Ectodermal cell (in vitro differentiated cells): ENCODE measurements around the gene ADNP2.
"Not testable (repeated sequence)": the region's sequence is repeated elsewhere in the genome, so short reads cannot be mapped to it uniquely, and the experiment has no call there.

Experiments
- H3K27ac ChIP-seq: 2 replicates; pipeline ENCODE4 v1.7.0; 2013; ENCODE audit warnings: mild to moderate bottlenecking, low read depth, low read length; ENCODE audit not compliant: insufficient read depth, poor library complexity, severe bottlenecking
- H3K27me3 ChIP-seq: 2 replicates; pipeline ENCODE4 v1.7.0; 2013; ENCODE audit warnings: mild to moderate bottlenecking, low read length; ENCODE audit not compliant: insufficient read depth, control insufficient read depth, poor library complexity, severe bottlenecking
- H3K36me3 ChIP-seq: one replicate; pipeline ENCODE4 v1.7.0; 2013; ENCODE audit warnings: low read length; ENCODE audit not compliant: control insufficient read depth, insufficient read depth
- H3K4me1 ChIP-seq: one replicate; pipeline ENCODE4 v1.7.0; 2013; ENCODE audit warnings: low read length; ENCODE audit not compliant: control insufficient read depth, insufficient read depth
- H3K4me3 ChIP-seq: 2 replicates; pipeline ENCODE4 v1.7.0; 2013; ENCODE audit warnings: low read depth, low read length, control low read depth; ENCODE audit not compliant: insufficient read depth
- H3K9me3 ChIP-seq: 2 replicates; pipeline ENCODE4 v1.7.0; 2013; ENCODE audit warnings: mild to moderate bottlenecking, low read length, moderate library complexity; ENCODE audit not compliant: control insufficient read depth
- WGBS, 2 experiments: methylation state at CpG; one replicate each; pipeline ENCODE4 v1.1.7; 2013; ENCODE audit warnings: missing lambda C conversion rate in 2 of 2; 5-methylcytosine and 5-hydroxymethylcytosine counted together

ADNP2 gene

DNA sequence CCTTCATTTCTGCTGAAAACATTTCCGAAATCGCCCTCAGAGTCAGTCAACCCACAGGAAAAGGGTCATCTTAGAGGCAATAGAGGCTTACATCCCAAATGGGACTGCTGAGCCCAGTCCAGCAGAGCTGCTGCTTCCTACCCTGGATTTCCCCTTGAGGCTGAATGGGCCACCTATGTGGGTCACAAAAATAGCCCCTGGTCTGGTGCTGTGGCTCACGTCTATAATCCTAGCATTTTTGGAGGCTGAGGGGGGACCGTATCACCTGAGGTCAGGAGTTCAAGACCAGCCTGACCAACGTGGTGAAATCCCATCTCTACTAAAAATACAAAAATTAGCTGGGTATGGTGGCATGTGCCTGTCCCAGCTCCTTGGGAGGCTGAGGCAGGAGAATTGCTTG is 49.3 kb downstream of the ADNP2 start:
- Histone ChIP-seq H3K27me3 (no peaks in the 10 kb centered on the region), H3K9me3 (no peaks in the 10 kb centered on the region), H3K4me3 (no peak overlapping the region), H3K36me3 (no peaks in the 10 kb centered on the region), H3K27ac (no peak overlapping the region), H3K4me1 (no peaks in the 10 kb centered on the region)
- WGBS, 2 experiments, result 90 to 91% methylated on average over 5 of the region's 5 CpGs

DNA sequence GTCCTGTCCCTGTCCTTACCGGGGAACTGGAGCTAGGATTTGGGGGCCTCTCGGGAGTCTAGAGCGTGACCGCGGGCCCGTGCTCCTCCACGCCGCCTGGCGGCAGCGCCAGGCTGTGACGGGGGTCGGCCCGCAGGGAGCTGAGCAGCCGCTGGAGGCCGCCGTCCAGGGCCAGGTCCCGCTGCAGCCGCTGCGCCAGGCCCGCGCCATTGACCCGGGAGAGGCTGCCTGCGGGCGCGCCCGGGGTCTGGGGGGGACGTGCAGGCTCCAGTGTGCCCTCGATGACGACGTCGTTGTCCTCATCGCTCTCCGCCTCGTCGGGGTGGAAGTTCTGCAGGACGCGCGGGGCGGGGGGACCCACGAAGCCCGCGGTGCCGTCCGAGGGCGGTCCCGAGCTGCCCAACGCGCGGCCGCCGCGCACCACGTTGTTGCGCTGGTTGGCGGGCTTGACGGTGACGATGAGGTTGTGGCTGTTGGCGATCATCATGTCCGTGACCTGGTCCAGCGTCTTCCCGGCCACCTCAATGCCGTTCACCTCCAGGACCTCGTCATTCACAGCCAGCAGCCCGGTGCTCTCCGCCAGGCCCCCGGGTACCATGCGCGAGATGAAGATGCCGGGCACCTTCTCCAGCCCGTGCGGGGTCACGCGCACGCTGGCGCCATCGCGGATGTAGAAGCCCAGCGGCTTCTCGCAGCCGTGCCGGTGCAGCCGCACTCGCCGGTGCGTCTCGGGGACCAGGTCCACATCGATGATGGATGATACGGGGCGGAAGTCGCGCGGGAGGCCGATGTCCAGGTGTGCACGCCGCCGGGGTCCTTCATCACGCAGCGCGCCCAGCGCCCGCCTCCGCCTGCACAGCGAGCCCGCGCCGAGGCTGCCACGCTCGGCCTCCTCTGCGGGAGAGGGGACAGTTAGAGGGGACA is 50.9 kb downstream of the ADNP2 start:
- H3K27ac ChIP-seq, result no peak overlapping the region
- no peaks in the 10 kb centered on the region for H3K27me3 ChIP-seq
- no peaks in the 10 kb centered on the region for H3K36me3 ChIP-seq
- H3K4me3 ChIP-seq, result no peak overlapping the region
- H3K9me3 ChIP-seq, result peaks cover 4% of the 10 kb centered on the region
- no peaks in the 10 kb centered on the region for H3K4me1 ChIP-seq
- WGBS, 2 experiments, result 96% methylated on average over 109 of the region's 109 CpGs

DNA sequence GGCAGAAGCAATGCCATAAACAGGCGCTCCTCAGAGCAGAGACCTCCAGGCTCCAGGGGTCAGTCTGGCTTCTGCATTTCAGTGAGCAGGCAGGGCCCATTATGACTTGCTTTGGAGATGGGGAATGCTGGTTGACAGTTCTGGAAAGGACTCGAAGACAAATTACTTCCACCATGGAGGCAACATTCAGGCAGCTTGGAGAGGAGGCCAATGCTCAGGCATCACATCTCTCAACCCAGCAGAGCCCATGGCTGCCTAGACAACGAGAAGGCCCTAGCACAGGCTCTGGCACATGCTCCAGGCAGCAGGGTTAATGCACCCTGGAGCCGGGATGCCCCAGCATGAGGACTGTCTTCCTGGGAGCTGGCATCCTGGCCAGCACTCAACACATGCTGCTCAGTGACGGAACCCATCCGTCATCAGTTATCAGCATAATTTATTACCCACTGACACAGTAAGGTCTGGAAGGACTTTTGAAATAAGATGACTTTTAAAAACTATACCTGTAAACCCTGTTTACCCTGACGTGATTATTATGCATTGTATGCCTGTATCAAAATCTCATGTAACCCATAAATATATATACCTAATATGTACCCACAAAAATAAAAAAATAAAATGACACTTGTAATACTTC is 52.8 kb downstream of the ADNP2 start:
- H3K36me3 ChIP-seq, result no peaks in the 10 kb centered on the region
- H3K4me3 ChIP-seq, result no peak overlapping the region
- H3K27me3 ChIP-seq, result no peaks in the 10 kb centered on the region
- no peaks in the 10 kb centered on the region for H3K4me1 ChIP-seq
- H3K9me3 ChIP-seq, result peaks cover 4% of the 10 kb centered on the region
- 94 to 96% methylated on average over 7 of the region's 7 CpGs for WGBS, 2 experiments
- H3K27ac ChIP-seq, result no peak overlapping the region

DNA sequence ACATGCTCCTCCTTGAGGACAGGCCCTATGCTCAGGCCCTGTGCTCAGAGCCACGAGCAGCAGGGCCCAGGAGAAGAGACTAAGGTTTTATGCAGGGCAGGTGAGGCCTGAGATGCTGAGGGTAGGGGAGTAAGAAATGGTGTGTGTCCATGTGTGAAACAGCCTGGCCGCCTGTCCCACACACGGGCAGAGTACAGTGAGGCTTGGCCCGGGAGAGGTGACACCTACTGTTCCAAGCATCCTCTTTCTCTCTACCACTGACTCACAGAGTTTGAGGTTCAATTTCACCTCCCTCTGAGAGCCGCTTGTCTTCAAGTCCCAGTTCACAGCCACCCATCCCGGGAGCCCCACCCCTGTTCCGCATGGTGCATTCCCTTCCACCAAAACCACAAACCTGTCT is 54.1 kb downstream of the ADNP2 start:
- Histone ChIP-seq H3K27me3 (no peaks in the 10 kb centered on the region), H3K36me3 (no peaks in the 10 kb centered on the region), H3K4me1 (no peaks in the 10 kb centered on the region), H3K9me3 (peaks cover 4% of the 10 kb centered on the region), H3K27ac (no peak overlapping the region), H3K4me3 (no peak overlapping the region)
- 94 to 97% methylated on average over 7 of the region's 7 CpGs for WGBS, 2 experiments

DNA sequence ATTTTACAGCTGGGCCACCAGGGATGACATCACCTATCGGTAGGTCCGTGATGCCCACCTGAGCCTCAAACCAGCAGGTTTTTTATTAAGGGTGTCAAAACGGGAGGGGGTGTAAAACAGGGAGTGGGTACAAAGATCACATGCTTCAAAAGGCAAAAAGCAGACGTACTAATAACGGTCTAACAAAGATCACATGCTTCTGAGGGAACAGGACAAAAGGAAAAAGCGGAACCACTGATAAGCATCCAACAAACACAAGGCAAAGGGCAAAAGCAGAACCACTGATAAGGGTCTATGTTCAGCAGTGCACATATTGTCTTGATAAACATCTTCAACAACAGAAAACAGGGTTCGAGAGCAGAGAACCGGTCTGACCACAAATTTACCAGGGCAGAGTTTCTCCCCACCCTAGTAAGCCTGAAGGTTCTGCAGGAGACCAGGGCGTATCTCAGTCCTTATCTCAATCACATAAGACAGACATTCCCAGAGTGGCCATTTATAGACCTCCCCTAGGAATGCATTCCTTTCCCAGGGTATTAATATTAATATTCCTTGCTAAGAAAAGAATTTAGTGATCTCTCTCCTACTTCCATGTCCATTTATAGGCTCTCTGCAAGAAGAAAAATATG is 55.8 kb downstream of the ADNP2 start:
- H3K27me3 ChIP-seq, H3K4me3 ChIP-seq, H3K4me1 ChIP-seq, H3K27ac ChIP-seq, H3K9me3 ChIP-seq, H3K36me3 ChIP-seq: not testable (repeated sequence)
- 93 to 95% methylated on average over 9 of the region's 9 CpGs for WGBS, 2 experiments

DNA sequence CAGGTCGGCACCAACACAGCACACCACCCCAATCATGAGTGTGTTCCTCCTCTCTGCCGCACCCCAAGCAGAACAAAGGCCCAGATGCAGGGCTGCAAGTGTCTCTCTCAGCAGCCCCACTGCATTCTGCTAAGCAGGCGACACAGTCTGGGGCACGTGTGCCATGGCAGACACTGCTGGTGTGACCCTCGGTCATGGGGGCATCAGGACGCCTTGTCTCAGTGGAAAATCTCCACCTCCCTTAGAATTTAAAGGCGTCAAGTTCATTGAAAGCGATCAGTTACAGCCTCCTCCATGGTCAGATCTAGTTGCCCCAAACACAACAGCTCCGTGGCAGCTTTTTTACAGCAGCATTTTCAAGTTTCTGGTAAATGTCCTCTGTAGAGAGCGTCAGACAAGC is 57.2 kb downstream of the ADNP2 start:
- WGBS, 2 experiments, result 93 to 95% methylated on average over 10 of the region's 10 CpGs
- no peak overlapping the region for H3K27ac ChIP-seq
- H3K27me3 ChIP-seq, result no peaks in the 10 kb centered on the region
- H3K4me1 ChIP-seq, result no peaks in the 10 kb centered on the region
- H3K4me3 ChIP-seq, result no peak overlapping the region
- no peaks in the 10 kb centered on the region for H3K36me3 ChIP-seq
- H3K9me3 ChIP-seq, result peaks cover 4% of the 10 kb centered on the region

DNA sequence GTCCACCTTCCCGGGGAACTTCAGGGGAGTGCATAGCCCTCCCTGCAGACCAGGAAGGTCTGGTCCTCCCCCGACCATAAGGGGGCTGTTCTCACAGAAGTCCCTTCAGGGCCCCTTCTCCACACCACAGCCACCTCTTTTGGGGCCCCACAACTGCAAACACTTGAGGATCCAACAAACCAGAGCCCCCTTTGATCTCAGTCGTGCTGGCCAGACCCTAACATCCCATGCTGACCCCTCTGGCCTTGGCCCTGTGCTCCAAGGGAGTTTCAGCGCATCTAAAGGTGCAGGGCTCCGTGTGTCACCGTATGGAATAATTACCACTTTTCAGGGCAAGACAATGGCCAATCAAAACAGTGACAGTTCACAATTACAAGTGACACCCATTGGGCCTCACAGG is 57.7 kb downstream of the ADNP2 start:
- H3K27me3 ChIP-seq, result no peaks in the 10 kb centered on the region
- no peaks in the 10 kb centered on the region for H3K4me1 ChIP-seq
- H3K4me3 ChIP-seq, result no peak overlapping the region
- no peaks in the 10 kb centered on the region for H3K36me3 ChIP-seq
- WGBS, 2 experiments, result 88 to 89% methylated on average over 6 of the region's 6 CpGs
- H3K27ac ChIP-seq, result no peak overlapping the region
- peaks cover 4% of the 10 kb centered on the region for H3K9me3 ChIP-seq

DNA sequence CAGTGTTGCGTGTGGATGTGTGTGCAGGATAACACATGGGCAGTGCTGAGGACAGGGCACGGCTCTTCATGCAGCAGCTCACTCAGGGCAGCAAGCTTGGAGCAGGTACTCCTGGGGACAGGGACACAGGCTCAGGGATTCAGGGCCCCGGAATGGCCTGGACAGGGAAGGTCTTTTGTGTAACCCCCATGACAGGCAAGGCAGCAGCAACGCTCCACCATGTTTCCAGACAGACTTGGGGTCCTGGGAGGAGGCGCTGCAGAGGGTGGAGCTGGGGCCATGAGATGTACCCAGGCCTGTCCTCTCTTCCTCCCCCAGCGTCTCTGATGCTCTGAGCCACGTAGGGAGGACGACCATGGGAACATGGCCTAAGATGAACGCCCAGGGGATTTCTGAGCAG is 58.3 kb downstream of the ADNP2 start:
- 87 to 94% methylated on average over 9 of the region's 9 CpGs for WGBS, 2 experiments
- H3K27me3 ChIP-seq, result no peaks in the 10 kb centered on the region
- H3K36me3 ChIP-seq, result no peaks in the 10 kb centered on the region
- H3K9me3 ChIP-seq, result peaks cover 4% of the 10 kb centered on the region
- H3K4me1 ChIP-seq, result no peaks in the 10 kb centered on the region
- no peak overlapping the region for H3K4me3 ChIP-seq
- no peak overlapping the region for H3K27ac ChIP-seq

DNA sequence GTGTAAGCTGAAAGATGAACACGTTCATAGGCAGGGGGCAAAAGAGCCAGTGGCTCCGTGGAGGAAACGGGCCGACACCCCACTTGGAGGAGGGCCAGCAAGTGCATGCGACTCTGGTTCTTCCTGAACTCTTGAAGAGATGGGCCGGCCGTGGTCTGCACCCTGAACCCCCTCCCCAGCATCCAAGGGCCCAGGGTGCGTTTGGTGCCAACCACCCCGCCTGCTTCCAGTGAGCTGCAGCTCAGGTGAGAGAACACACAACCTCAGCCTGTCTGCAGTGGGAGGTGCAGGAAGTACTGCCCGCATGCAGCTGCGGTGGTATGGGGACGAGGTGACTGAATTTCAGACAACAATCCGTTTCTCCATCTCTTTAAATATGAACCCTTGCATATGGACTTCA is 58.9 kb downstream of the ADNP2 start:
- WGBS, 2 experiments, result 89 to 95% methylated on average over 13 of the region's 13 CpGs
- no peak overlapping the region for H3K4me3 ChIP-seq
- H3K36me3 ChIP-seq, result no peaks in the 10 kb centered on the region
- no peaks in the 10 kb centered on the region for H3K4me1 ChIP-seq
- no peaks in the 10 kb centered on the region for H3K27me3 ChIP-seq
- no peak overlapping the region for H3K27ac ChIP-seq
- peaks cover 4% of the 10 kb centered on the region for H3K9me3 ChIP-seq

DNA sequence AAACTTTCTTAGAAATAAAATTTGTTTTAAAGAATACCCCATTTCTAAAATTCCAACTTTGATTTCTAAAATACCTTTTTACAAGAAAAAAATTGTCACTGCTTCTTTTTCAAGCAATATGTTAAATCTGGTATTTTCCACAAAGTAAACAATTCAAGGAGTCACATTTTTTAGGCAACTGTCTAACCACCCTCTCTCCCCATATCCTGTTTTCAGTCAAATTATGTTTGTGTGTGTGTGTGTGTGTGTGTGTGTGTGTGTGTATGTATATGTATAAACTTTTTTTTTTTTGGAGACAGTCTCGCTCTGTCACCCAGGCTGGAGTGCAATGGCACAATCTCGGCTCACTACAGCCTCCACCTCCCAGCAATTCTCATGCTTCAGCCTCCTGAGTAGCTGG is 59.3 kb downstream of the ADNP2 start:
- H3K27ac ChIP-seq, result no peak overlapping the region
- no peak overlapping the region for H3K4me3 ChIP-seq
- peaks cover 4% of the 10 kb centered on the region for H3K9me3 ChIP-seq
- no peaks in the 10 kb centered on the region for H3K4me1 ChIP-seq
- no peaks in the 10 kb centered on the region for H3K36me3 ChIP-seq
- WGBS, 2 experiments, result 95% methylated on average over 2 of the region's 2 CpGs
- H3K27me3 ChIP-seq, result no peaks in the 10 kb centered on the region
